ENCODE measurements around the gene LRRC43. TPM values are rescaled to one million over a fixed set of nuclear protein-coding genes. Genes with fewer than 3 reads are reported as not detected.

Gene LRRC43
- total and polyA plus RNA-seq, 2 of the 4 experiments (the other 2 are of a cell fraction): 0.26 to 0.36 TPM

GRCh38 chr12:122135437-122136031, 47.4 kb upstream of the LRRC43 start:
- no peak overlapping the region for H3K14ac ChIP-seq (replicated peaks; ENCODE audit: low read depth, low read length)
- in situ Hi-C loops (cut with MboI; ENCODE audit: low sequenced_read_pairs): no loop called here
- dilution Hi-C loops (cut with HindIII; ENCODE audit: low sequenced_read_pairs, unreplicated experiment): no loop called here
- H2AFZ ChIP-seq (replicated peaks; ENCODE audit: low read length, poor library complexity): no peak overlapping the region
- no peak overlapping the region for H3K4me3 ChIP-seq (ENCODE audit: insufficient read depth, low read depth, low read length)
- POLR2A ChIA-PET (ENCODE audit: unreplicated experiment): no interaction called here
- H2BK5ac ChIP-seq (ENCODE audit: low read depth, low read length, poor library complexity, severe bottlenecking): no peak overlapping the region
- CTCF ChIA-PET: no interaction called here
- H2BK20ac ChIP-seq (ENCODE audit: low read depth, low read length): no peak overlapping the region
- H3K79me1 ChIP-seq (ENCODE audit: low read depth in 1 of 2, low read length in 2 of 2): no peaks in the 10 kb centered on the region
- no peak overlapping the region for H3K23ac ChIP-seq (ENCODE audit: low read depth, low read length)
- H3K9me1 ChIP-seq (ENCODE audit: insufficient read depth, low read length): no peaks in the 10 kb centered on the region
- no peak overlapping the region for H3K27ac ChIP-seq (ENCODE audit: insufficient read depth, low read length)
- no peaks in the 10 kb centered on the region for H3K4me1 ChIP-seq (ENCODE audit: control insufficient read depth, insufficient read depth, low read length)
- no peaks in the 10 kb centered on the region for H3K27me3 ChIP-seq (ENCODE audit: control insufficient read depth, insufficient read depth, low read length)
- intact Hi-C loops (cut with micrococcal nuclease): no loop called here
- no peak overlapping the region for H3K18ac ChIP-seq (ENCODE audit: low read depth, low read length)
- no peak overlapping the region for H3K9ac ChIP-seq (ENCODE audit: low read depth, low read length)
- WGBS, 2 experiments (ENCODE audit: extremely low coverage in 2 of 2, insufficient read length in 1 of 2): 95% methylated on average over 16 of the region's 18 CpGs; no CpG with 5 or more reads in 1 of the 2 experiments
- no peak overlapping the region for H4K91ac ChIP-seq (ENCODE audit: insufficient read depth, low read depth, low read length)
- H4K20me1 ChIP-seq (ENCODE audit: insufficient read depth, low read length): peaks cover 3% of the 10 kb centered on the region; the same call in 1 of the 2 replicates
- no TSS peak for BruUV-seq (replicated peaks)
- no peak overlapping the region for H2AK5ac ChIP-seq (ENCODE audit: low read depth, low read length)
- DNase-seq (no peak), ATAC-seq (ENCODE audit: low read depth) (no peak)
- no peak overlapping the region for H3K56ac ChIP-seq (ENCODE audit: extremely low read depth, insufficient read depth, low read length)
- H4K8ac ChIP-seq (ENCODE audit: low read depth in 2 of 2, low read length in 2 of 2): no peak overlapping the region
- no peak overlapping the region for H4K5ac ChIP-seq (ENCODE audit: low read depth, low read length)
- H3K36me3 ChIP-seq (ENCODE audit: control insufficient read depth, insufficient read depth, low read length): peaks cover 62% of the 10 kb centered on the region
- no peak overlapping the region for H3K4ac ChIP-seq (ENCODE audit: low read depth, low read length)
- no peak overlapping the region for H2AK9ac ChIP-seq (replicated peaks; ENCODE audit: low read depth, low read length, poor library complexity)
- H2BK120ac ChIP-seq (ENCODE audit: low read depth, low read length): no peak overlapping the region
- TF ChIP-seq FOS (IDR thresholded peaks at IDR 0.05; ENCODE audit: low read depth, low read length) (no peak), NFE2L2 (IDR thresholded peaks at IDR 0.05; ENCODE audit: low read depth, low read length) (no peak), CHD1 (IDR thresholded peaks at IDR 0.05; ENCODE audit: low read depth, low read length) (no peak), RCOR1 (IDR thresholded peaks at IDR 0.05; ENCODE audit: insufficient replicate concordance, low read length) (no peak), RFX5 (IDR thresholded peaks at IDR 0.05; ENCODE audit: low read depth, low read length) (no peak), ELK1 (IDR thresholded peaks at IDR 0.05; ENCODE audit: borderline replicate concordance, low read depth, low read length) (no peak), SMC3 (IDR thresholded peaks at IDR 0.05; ENCODE audit: low read depth, low read length) (no peak), MXI1 (IDR thresholded peaks at IDR 0.05; ENCODE audit: borderline replicate concordance, low read depth, low read length) (no peak), BHLHE40 (IDR thresholded peaks at IDR 0.05; ENCODE audit: low read depth, low read length) (no peak), CEBPB (IDR thresholded peaks at IDR 0.05; ENCODE audit: low read depth, low read length) (no peak)
- TF ChIP-seq, protein P1, sequence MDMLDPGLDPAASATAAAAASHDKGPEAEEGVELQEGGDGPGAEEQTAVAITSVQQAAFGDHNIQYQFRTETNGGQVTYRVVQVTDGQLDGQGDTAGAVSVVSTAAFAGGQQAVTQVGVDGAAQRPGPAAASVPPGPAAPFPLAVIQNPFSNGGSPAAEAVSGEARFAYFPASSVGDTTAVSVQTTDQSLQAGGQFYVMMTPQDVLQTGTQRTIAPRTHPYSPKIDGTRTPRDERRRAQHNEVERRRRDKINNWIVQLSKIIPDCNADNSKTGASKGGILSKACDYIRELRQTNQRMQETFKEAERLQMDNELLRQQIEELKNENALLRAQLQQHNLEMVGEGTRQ (IDR thresholded peaks at IDR 0.05; ENCODE audit: low read depth, low read length): no peak
- H2BK15ac ChIP-seq (ENCODE audit: low read depth, low read length): no peak overlapping the region
- no peaks in the 10 kb centered on the region for H3K9me3 ChIP-seq (ENCODE audit: control insufficient read depth, insufficient read depth, low read length)
- no peak overlapping the region for H3K4me2 ChIP-seq (ENCODE audit: low read depth, low read length)

Measured in IMR-90 (cell line).